GM18951 (cell line): Measurements from ENCODE around the gene LGALS14.
"Not testable (repeated sequence)": the region's sequence is repeated elsewhere in the genome, so short reads cannot be mapped to it uniquely, and the experiment has no call there.

Experiments
- POLR2A ChIP-seq: IDR thresholded peaks from 4 replicates; pipeline ENCODE4 v1.6.1; 2011; ENCODE audit warnings: mild to moderate bottlenecking; ENCODE audit not compliant: insufficient read length, insufficient read depth; ENCODE audit errors: extremely low read depth
- in situ Hi-C: fragments of 300-500 bp; cut with MboI; formaldehyde crosslinking; loops from one replicate; pipeline ENCODE4 v1.12.0; 2022; ENCODE audit warnings: low sequenced_read_pairs, mixed read lengths, inconsistent platforms; ENCODE audit not compliant: unreplicated experiment

The LGALS14 gene

DNA sequence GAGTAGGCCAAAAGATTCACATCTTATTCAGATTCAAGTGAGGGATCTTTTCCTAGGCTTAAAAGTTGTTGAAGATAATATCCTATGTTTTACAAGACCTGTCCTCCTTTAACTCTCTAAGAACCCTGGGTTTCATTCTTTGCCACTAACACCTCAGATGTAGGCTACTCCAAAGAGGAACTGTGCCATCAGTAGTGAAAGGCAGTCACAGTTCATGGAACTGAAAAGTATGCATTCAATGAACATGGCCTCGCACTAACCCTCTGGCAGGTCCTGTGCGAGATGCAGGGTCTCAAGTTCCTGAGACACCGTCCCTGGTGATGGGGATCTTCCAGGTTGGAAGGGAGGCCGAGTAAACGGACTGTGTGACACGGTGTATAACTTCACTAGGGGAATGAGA, 4.3 kb downstream of the LGALS14 start:
- in situ Hi-C loops: no loop called here
- no peak for TF ChIP-seq POLR2A

DNA sequence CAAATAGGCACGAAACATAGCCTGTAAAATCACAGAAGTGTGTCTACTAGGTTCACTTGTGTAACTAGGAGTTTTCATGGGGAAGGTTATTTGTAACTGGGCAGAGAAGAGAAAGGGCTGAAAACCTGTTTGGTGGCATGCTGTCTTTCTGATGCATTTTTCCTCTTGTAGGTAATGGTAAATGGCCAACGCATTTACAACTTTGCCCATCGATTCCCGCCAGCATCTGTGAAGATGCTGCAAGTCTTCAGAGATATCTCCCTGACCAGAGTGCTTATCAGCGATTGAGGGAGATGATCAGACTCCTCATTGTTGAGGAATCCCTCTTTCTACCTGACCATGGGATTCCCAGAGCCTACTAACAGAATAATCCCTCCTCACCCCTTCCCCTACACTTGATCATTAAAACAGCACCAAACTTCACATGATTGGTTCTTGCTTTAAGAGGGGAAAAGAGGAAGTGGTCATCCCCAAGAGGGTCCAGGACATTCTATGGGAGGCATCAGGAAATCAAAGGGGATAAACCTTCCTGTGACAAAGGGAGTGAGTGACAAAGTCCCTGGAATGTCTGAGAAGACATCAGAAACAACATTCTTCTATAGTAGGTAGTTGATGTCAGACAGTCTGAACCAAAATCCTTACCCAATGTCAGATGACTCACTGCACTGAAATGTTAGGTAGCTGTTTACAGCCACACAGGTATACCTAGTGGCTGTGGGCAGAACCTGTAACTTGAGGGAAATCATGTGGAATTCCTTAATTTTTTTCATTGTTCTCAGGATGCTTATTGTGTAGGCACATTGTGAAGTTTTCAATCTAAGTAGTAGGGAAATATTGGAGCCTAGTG, 5.0 kb downstream of the LGALS14 start:
- in situ Hi-C loops: no loop called here

DNA sequence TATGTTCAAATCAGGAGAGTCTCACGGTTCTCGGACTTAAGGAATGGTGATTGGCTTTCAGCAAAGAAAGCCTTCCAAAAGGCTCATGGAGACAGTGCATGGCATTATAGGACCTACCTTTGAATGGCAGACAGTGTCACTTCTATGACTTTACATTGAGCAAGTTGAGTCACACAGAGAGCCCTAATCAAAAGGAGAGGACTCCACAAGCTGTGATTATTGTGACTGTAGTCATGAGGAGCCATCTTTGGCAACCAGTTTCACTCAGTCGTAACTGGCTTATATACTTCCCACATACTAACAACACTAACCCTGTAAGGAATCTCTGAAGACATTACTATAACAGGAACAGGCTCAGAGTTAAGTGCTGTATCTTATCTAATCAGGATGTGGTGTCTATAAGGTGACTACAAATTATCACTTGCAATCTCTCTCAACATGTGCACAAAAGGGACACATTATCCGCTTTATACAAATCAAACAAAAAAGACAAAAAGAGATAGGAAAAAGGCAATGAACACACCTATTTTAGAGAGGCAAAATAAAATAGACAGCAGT, 6.1 kb downstream of the LGALS14 start:
- in situ Hi-C loops: no loop called here
- TF ChIP-seq POLR2A: no peak

More for the DNA sequence above, 5.0 kb downstream of the LGALS14 start:
- no peak for TF ChIP-seq POLR2A

DNA sequence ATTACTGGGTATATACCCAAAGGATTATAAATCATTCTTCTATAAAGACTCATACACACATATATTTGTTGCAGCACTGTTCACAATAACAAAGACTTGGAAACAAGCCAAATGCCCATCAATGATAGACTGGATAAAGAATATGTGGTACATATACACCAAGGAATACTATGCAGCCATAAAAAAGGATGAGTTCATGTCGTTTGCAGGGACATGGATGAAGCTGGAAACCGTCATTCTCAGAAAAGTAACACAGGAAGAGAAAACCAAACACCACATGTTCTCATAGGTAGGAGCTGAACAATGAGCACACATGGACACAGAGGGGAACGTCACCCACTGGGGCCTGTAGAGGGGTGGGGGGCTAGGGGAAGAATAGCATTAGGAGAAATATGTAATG, 15.9 kb downstream of the LGALS14 start:
- in situ Hi-C loops: not testable (repeated sequence)

DNA sequence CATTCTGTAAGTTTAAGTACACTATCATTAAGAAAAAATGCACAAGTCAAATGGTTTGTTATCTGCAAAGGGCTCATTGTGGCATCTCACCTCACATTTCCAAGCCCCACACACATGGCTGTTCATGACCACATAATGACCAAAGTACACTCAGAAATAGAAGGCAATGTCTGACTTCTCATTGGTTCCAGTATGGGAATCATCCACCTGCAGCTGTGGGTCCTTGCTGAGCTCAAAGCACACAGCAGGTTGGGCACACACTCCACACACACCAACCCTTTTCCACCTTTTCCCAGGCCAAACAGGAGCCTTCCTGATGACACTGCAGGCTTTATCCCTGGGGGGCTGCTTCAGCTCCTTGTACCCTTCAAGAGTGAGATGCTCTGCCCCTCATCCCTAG, 21.7 kb downstream of the LGALS14 start:
- in situ Hi-C loops: no loop called here
- TF ChIP-seq POLR2A: no peak

DNA sequence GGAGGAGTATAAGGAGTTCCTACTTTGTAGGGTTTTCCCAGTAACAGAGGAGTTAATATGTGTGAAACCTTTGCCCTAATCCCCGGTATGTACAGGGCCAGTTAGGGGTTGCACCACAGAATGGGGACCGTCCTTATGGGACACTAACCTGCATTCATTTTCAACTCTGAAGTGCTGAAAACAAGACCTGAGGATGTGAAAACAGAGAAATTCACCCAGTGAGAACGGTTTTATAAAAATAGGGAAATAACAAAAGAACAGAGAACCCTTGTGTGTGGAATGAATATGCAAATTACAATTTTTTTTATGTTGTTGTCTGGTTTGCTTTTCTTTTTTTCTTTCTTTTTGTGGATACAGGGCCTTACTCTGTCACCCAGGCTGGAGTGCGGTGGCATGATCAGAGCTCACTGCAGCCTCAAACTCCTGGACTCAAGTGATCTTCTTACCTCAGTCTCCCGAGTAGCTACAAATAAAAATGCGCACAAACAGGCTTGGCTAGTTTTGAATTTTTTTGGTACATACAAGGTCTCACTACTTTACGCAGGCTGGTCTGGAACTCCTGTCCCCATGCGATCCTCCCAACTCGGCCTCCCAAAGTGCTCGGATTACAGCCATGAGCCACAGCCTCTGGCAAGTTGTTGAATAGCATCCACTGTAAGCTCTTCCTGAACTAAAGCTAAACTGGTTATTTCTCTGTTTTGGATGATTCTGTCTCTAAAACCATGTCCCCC, 23.0 kb downstream of the LGALS14 start:
- in situ Hi-C loops: no loop called here
- TF ChIP-seq POLR2A: no peak

DNA sequence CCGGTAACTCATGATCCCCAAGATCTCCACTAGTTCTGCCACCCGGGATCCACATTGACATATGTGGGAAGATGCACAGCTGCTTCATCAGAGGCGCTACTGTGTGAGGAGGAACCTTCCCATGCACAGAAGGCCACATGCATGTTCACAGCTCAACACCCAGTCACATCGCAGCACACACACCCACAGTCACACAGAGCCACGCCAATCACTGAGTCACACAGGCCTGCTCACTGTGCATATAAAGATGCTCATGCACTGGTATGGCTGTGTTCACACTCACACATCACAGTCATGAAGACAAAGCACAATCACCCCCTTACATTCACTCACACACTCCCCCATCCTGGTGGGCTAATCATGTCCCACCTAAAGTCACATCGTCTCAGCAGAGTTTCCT, 23.8 kb downstream of the LGALS14 start:
- no peak for TF ChIP-seq POLR2A
- in situ Hi-C loops: no loop called here

DNA sequence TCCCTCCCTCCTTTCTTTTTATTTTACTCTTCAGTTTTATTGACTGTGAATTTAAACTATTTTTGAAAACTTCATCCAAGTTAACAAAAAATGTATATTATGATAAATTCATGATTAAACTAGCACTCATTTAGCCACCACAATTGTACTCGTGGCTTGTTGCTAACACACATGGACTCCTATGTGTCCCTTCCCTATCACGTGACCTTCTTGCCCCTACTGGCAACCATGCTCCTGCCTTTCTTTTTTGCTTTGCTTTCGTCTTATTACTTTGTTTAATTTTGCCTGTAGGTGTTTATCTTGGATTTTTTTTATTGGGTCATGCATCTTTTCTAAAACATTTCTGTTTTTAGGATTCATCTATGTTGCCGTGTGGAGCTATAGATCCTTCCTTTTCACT, 25.3 kb downstream of the LGALS14 start:
- TF ChIP-seq POLR2A: no peak
- in situ Hi-C loops: no loop called here

DNA sequence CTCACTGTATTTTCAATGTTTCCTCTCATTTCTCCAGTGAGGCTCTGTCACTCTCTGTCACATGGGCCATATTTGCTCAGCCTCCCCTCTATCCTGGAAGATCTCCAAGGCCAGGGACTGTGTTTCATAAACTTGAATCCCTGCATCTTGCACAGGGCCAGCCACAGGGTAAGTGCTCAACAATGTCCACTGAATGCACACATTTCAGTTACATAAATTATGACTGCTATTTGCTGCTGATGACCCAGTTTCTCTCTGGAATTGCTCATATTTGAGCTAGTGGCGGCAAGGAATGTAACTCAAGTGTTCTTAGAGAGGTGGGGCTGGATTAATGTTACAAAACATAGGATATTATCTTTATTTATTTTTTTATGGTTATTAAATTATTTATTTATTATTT, 27.4 kb downstream of the LGALS14 start:
- in situ Hi-C loops: no loop called here
- no peak for TF ChIP-seq POLR2A

DNA sequence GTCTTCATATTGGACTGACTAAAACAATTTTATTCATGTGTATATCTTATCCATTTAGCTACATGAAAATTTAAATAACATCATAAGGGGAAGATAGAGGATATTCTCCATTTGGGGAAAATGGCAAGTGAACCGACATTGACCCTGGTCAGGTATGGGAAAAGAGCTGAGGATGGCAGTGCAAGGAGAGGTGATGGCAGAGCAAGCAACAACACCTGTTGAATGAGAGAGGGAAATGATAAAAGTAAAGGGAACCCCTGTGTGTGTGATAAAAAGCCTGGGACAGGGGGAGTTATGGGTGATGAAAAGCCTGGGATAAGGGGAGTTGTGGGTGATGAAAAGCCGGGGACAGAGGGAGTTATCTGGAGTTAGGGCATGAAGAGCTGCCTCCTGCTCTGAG, 29.6 kb downstream of the LGALS14 start:
- no peak for TF ChIP-seq POLR2A
- in situ Hi-C loops: no loop called here

DNA sequence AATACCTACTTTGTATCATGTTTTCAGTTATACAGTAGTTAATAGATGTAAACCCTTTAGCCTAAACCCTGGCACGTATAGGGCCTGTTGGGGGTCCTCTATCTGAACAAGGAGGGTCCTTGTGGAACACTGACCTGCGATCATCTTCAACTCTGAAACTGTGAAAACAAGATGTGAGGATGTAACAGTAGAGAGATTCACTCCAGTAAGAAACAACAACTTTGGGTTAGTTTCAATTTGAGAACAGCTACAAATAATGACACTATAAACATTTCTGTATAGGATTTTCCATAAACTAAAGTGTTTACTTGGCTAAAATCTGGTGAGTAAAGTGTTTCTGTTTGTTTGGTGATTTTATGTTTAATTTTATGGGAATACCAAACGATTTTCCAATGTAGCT, 31.4 kb downstream of the LGALS14 start:
- in situ Hi-C loops: no loop called here
- no peak for TF ChIP-seq POLR2A

DNA sequence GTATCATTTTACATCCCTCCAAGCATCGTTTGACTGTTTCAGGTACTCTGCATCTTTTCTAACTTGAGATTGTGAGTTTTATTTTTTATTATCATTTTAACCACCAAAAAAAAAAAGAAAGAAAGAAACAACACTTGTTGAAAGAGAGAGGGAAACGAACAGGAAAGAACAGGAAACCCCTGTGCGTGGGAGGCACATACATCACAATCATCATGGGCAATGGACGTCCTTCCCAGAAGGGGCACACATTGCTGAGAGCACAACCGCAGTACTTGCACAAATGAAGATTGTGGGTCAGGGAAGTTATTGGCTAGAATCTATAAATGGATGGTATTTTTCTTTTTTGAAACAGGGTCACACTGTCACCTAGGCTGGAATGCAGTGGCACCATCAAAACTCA, 31.8 kb downstream of the LGALS14 start:
- no peak for TF ChIP-seq POLR2A

DNA sequence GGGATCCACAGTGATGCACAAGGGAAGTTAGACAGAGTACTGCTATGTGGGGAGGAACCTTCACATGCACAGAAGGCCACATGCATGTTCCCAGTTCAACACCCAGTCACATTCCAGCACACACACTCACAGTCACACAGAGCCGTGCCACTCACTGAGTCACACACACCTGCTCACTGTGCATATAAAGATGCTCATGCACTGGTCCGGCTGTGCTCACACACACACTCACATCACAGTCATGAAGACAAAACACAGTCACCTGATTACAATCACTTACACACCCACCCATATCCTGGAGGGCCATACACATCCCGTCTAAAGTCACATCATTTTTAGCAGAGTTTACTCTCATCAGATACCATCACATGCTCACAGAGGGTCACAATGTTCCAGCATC, 33.1 kb downstream of the LGALS14 start:
- no peak for TF ChIP-seq POLR2A
- in situ Hi-C loops: no loop called here

More for the DNA sequence above, 31.8 kb downstream of the LGALS14 start:
- in situ Hi-C loops: no loop called here

DNA sequence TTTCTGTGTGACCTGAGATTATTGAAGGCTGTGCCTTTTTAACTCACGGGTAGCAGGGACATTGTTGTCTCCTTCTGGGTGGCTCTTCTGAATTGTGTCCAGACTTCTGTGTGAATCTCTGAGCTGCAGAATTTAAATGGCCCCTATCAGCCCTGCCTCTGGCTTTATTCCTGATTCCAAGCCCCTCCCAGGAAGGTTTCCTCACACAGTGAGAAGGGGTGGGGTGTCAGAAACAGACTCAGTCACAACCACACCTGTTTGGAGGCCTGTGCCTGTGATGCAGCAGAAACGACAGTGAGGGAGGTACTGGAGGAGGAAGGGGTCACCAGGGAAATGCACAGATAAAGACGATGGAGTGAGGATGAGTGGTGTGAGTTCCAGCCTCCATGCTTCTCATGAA, 33.6 kb downstream of the LGALS14 start, which contains the start of gene CLC:
Gene CLC, minus strand, starts transcription at position 139 of the 400 bp plus-strand sequence. Its CDS starts 77 bp downstream, at position 62.
- TF ChIP-seq POLR2A: no peak
- in situ Hi-C loops: no loop called here
